Thyroid gland (tissue), 4 donors: ENCODE measurements around the gene BCR.

Experiments
- POLR2A ChIP-seq, 2 donors: fragments of 450-650 bp; IDR thresholded peaks; one replicate each; pipeline ENCODE4 v1.6.1; 2017; ENCODE audit warnings: antibody characterized with exemption in 2 of 2, mild to moderate bottlenecking in 2 of 2, moderate library complexity in 1 of 2
- TF ChIP-seq, protein P1 (sequence below), 6 experiments: fragments of 200-600 bp in 3 of 6; fragments of 450-650 bp in 3 of 6; sonication (generic) in 3 of 6; IDR thresholded peaks; one replicate each; pipeline ENCODE4 v1.5.1; 2016 to 2019; ENCODE audit warnings: antibody characterized with exemption in 6 of 6, mild to moderate bottlenecking in 2 of 6, inconsistent platforms in 1 of 6, moderate library complexity in 1 of 6

DNA sequence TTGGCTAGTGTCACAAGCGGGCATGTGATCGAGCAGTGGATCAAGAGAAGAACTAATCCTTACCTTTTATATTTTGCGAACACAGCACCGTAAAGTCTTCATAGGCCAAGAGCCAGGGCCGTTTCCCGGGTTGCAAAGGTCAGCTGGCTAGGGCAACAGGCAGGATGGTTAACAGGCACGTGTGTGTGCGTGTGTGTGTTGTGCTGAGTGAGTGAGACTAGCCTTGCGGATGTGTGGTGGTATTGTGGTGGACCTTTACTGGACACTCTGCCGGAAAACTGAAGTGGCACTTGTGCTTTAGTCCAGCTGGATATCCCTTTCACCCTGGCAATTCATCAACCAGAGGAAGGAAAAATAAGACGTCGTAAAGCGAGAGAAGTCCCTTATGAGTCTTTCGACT, 176.7 kb downstream of the BCR start:
- TF ChIP-seq, protein P1, sequence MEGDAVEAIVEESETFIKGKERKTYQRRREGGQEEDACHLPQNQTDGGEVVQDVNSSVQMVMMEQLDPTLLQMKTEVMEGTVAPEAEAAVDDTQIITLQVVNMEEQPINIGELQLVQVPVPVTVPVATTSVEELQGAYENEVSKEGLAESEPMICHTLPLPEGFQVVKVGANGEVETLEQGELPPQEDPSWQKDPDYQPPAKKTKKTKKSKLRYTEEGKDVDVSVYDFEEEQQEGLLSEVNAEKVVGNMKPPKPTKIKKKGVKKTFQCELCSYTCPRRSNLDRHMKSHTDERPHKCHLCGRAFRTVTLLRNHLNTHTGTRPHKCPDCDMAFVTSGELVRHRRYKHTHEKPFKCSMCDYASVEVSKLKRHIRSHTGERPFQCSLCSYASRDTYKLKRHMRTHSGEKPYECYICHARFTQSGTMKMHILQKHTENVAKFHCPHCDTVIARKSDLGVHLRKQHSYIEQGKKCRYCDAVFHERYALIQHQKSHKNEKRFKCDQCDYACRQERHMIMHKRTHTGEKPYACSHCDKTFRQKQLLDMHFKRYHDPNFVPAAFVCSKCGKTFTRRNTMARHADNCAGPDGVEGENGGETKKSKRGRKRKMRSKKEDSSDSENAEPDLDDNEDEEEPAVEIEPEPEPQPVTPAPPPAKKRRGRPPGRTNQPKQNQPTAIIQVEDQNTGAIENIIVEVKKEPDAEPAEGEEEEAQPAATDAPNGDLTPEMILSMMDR (IDR thresholded peaks at IDR 0.05), result no peak
- no peak for TF ChIP-seq POLR2A (IDR thresholded peaks at IDR 0.05)
